ENCODE measurements around the gene MATN4.

The MATN4 gene

DNA sequence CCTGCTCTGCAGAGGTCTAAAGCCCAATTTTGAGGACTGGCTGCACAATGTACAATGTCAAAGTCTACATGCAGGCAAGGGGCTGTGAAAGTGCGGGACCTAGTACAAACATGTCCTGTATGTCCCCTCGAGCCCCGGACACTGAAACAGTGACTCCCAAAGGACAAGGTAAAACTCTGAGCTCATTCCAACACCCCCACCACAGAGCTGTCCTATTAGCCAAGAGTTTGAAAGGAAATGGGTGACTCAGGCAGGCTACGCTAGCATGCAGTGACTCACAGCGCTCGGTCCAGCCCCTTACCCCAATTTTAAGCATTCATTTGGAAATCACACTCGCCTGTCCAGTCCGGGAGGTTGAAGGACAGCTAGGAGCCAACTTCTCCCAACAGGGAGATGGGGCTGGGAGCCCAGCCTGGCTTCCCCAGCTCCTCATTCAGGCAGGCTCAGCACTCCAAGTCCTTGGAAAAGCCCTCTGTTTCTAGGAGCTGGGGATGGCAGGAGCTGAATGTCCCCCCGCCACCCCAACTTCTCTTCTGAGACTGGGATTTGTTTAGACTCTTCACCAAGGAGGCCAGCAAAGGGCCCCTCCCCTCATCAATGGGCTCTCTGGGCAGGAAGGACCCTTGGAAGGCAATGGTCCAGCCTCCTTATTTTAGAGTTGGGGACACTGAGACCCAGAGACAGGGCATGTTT is 36.2 kb upstream of the MATN4 start:
- TF ChIP-seq, protein P1, sequence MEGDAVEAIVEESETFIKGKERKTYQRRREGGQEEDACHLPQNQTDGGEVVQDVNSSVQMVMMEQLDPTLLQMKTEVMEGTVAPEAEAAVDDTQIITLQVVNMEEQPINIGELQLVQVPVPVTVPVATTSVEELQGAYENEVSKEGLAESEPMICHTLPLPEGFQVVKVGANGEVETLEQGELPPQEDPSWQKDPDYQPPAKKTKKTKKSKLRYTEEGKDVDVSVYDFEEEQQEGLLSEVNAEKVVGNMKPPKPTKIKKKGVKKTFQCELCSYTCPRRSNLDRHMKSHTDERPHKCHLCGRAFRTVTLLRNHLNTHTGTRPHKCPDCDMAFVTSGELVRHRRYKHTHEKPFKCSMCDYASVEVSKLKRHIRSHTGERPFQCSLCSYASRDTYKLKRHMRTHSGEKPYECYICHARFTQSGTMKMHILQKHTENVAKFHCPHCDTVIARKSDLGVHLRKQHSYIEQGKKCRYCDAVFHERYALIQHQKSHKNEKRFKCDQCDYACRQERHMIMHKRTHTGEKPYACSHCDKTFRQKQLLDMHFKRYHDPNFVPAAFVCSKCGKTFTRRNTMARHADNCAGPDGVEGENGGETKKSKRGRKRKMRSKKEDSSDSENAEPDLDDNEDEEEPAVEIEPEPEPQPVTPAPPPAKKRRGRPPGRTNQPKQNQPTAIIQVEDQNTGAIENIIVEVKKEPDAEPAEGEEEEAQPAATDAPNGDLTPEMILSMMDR (IDR thresholded peaks at IDR 0.05; ENCODE audit: low read depth, low read length, missing control alignments), result no peak
- DNase-seq (ENCODE audit: extremely low read depth, low read depth), result peak; percentile 87
- peak overlapping the region; percentile 75 for H3K4me3 ChIP-seq (replicated peaks; ENCODE audit: low read depth, low read length)

DNA sequence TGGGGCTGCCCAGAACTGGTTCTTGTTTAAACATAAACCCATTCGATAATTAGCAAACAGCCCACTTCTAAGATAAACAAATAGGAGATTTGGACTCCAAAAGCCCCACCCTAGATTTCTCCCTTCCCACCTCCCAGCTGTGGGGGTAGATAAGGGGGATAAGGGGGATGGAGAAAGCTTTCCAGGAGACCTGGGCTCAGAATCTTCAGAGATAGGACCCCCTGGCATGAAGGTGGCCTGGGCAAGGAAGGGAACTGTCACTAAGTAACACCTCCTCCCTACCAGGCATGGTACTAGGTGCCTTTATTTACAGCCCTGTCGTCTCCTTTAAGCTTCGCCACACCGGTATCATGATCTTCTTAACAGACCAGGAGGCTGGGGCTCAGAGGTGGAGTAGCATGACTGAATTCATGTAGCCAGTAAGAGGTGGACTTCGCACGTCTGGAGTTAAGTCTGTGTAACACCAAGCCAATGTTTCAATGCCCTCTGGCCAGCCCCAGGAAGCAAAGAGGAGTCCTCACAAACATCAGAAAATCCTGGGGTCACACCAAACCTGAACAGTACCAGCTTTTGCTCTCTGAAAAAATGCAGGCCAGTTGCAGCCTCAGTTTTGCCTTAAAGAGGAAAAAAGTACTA is 35.6 kb upstream of the MATN4 start:
- H3K4me3 ChIP-seq (replicated peaks; ENCODE audit: low read depth, low read length), result peak overlapping the region; percentile 75
- TF ChIP-seq, protein P1 (IDR thresholded peaks at IDR 0.05; ENCODE audit: low read depth, low read length, missing control alignments), result no peak
- DNase-seq (ENCODE audit: extremely low read depth, low read depth), result no peak

DNA sequence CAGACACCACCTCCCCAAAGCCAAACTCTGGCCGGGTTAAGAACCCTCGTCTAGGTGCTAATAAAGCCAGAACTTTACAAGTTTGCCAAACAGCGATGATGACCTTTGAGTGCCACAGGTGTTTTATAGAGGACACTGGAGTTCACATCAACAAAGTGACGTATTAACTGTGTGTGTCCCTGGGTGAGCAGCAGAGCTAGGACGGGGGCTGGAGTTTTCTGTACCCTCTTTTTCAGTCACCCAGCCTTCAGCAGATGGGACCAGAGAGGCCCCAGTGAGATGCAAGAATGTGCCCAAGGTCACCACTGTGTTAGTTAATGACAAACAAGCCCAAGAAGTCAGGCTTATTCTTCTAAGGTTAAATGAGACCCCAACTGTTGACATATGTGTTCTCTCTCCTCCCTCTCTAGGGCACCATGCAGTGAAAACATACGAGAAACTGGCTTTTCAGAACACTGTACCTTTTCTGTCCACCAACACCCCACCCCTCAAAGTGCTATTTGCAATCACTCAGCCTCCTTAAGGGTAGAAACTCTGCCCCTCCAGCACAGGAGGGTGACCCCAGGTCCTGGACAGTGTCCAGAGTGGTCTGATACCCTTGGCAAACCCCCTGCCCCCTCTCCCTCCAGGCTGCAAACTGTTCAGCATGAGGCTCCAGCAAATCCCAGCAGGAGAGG is 34.9 kb upstream of the MATN4 start:
- DNase-seq (ENCODE audit: extremely low read depth, low read depth), result no peak
- H3K4me3 ChIP-seq (replicated peaks; ENCODE audit: low read depth, low read length), result peak overlapping the region; percentile 75
- TF ChIP-seq, protein P1 (IDR thresholded peaks at IDR 0.05; ENCODE audit: low read depth, low read length, missing control alignments), result no peak

DNA sequence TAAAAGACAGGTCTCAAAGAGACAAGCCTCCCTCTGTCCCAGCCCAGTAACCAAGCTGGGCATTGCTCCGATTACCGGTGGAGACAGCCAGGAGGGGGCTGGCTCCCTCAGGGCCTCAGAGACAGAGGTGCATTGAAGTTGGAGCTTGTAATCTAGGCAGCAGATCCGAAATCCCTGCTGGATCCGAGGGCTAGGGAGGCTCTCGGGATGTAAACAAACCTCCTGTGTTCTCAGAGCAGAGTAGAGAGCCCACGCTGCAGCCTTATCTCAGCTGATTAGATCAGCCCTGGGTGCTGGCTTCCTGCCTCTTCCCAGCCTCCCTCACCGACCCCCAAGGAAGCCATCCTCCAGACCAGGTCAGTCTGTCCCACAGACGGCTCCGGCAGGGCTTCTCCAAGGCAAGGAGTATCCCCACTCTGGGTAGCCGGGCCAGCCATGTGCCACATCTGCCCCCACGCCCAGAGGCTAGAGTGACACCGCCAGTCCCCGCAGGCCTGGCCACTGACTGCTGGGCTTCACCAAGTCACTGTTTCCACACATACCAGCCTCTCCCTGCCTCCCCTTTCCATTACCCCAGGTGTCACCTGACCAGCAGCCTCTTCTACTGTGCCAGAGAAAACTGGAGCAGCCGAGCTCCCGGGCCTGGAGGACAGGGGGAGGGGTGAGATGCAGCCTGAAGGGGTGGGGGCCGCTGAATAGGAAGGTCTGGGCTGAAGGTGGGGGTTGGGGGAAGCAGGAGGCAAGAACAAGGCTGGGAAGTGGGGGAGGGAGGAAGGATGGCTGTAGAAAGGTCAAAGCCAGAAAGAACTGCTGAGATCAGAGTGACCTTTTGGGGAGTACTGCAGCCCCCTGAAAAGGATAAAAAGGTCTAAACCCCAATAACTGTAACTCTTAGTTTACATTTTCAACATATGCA is 34.1 kb upstream of the MATN4 start:
- TF ChIP-seq, protein P1 (IDR thresholded peaks at IDR 0.05; ENCODE audit: low read depth, low read length, missing control alignments), result no peak
- no peak for DNase-seq (ENCODE audit: extremely low read depth, low read depth)
- peak overlapping the region; percentile 75 for H3K4me3 ChIP-seq (replicated peaks; ENCODE audit: low read depth, low read length)

DNA sequence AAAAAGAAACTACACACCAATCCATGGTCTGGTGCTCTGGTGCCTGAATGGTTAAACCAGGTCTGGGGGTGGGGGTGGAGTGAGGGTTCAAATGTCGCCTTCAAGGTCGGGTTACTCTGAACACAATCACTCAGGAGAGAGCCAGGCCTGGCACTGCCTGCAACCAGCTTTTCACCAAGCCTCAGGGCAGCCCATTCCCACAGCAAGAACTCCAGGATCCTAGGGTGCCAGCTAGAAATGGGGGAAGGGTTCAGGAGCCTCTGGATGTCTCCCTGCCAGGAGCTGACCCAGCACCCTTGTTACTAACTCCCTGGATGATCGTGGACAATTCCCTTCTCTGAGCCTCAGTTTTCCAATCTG is 33.5 kb upstream of the MATN4 start:
- TF ChIP-seq, protein P1 (IDR thresholded peaks at IDR 0.05; ENCODE audit: low read depth, low read length, missing control alignments), result no peak
- no peak for DNase-seq (ENCODE audit: extremely low read depth, low read depth)
- H3K4me3 ChIP-seq (replicated peaks; ENCODE audit: low read depth, low read length), result no peak overlapping the region

DNA sequence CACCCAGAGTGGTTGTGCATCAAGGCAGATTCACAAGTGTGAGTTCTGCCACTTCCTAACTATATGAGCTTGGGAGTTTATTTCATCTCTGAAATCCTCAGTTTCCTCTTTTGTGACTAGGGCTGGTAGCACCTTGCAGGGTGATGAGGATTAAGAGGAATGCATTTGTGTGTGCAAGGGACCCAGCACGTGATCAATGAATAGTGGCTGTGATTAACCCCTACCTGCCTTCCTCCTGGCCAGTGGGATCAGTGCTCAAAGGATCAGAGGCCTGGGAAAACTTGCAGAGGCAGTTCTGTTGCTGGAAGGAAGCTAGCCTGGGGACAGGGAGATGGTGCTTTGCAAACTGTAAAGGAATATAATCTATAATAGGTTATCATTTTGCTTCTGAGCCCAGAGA is 32.9 kb upstream of the MATN4 start:
- no peak for DNase-seq (ENCODE audit: extremely low read depth, low read depth)
- no peak overlapping the region for H3K4me3 ChIP-seq (replicated peaks; ENCODE audit: low read depth, low read length)
- TF ChIP-seq, protein P1 (IDR thresholded peaks at IDR 0.05; ENCODE audit: low read depth, low read length, missing control alignments), result no peak
